Spleen (tissue), 11 donors: ENCODE data around the gene C16orf92. TPM values are rescaled to one million over a fixed set of nuclear protein-coding genes. Genes with fewer than 3 reads are reported as not detected.
"Not testable (repeated sequence)": the region's sequence is repeated elsewhere in the genome, so short reads cannot be mapped to it uniquely, and the experiment has no call there.

Source experiments
- DNase-seq: peaks from one replicate; pipeline ENCODE4 v3.0.0-alpha.2; 2020
- H3K27ac ChIP-seq, 8 donors: fragments of 200-600 bp; sonication (generic) in 7 of 8; 1 replicate in 4 of 8; 2 replicates in 4 of 8; pipeline versions ENCODE4 v1.5.0 to v1.8.0; 2016 to 2021; ENCODE audit warnings: inconsistent platforms in 4 of 8, mild to moderate bottlenecking in 4 of 8, moderate library complexity in 1 of 8
- H3K27me3 ChIP-seq, 7 donors: fragments of 200-600 bp; sonication (generic) in 6 of 7; replicated peaks in 1 of 7; 1 replicate in 4 of 7; 2 replicates in 3 of 7; pipeline versions ENCODE4 v1.5.0 to v1.8.0; 2016 to 2021; ENCODE audit warnings: inconsistent platforms in 3 of 7, mild to moderate bottlenecking in 1 of 7
- H3K36me3 ChIP-seq, 6 donors: fragments of 200-600 bp; sonication (generic) in 5 of 6; 1 replicate in 4 of 6; 2 replicates in 2 of 6; pipeline versions ENCODE4 v1.5.0 to v1.8.0; 2016 to 2021; ENCODE audit warnings: inconsistent platforms in 2 of 6
- H3K4me1 ChIP-seq, 6 donors: fragments of 200-600 bp; sonication (generic) in 5 of 6; 1 replicate in 3 of 6; 2 replicates in 3 of 6; pipeline versions ENCODE4 v1.5.0 to v1.8.0; 2016 to 2021; ENCODE audit warnings: inconsistent platforms in 3 of 6
- H3K4me3 ChIP-seq, 8 donors: fragments of 200-600 bp; sonication (generic) in 7 of 8; 1 replicate in 4 of 8; 2 replicates in 4 of 8; pipeline versions ENCODE4 v1.5.0 to v1.8.0; 2016 to 2021; ENCODE audit warnings: inconsistent platforms in 4 of 8, mild to moderate bottlenecking in 4 of 8, moderate library complexity in 2 of 8
- H3K9me3 ChIP-seq, 8 donors: fragments of 200-600 bp; sonication (generic) in 7 of 8; 1 replicate in 4 of 8; 2 replicates in 4 of 8; pipeline versions ENCODE4 v1.5.0 to v1.8.0; 2016 to 2021; ENCODE audit warnings: inconsistent platforms in 4 of 8
- CTCF ChIP-seq, 11 experiments: fragments of 200-600 bp in 7 of 11; fragments of 450-650 bp in 4 of 11; sonication (generic) in 4 of 11; IDR thresholded peaks in 8 of 11; conservative IDR thresholded peaks in 3 of 11; 1 replicate in 7 of 11; 2 replicates in 4 of 11; pipeline versions ENCODE4 v1.4.0 to v1.8.0; 2016 to 2021; ENCODE audit warnings: antibody characterized with exemption in 11 of 11, inconsistent platforms in 4 of 11, mild to moderate bottlenecking in 1 of 11
- POLR2A ChIP-seq, 3 donors: fragments of 450-650 bp; IDR thresholded peaks; one replicate each; pipeline ENCODE4 v1.5.1; 2017; ENCODE audit warnings: antibody characterized with exemption in 3 of 3, mild to moderate bottlenecking in 1 of 3
- POLR2AphosphoS5 ChIP-seq, 3 donors: sonication (generic); formaldehyde crosslinking; IDR thresholded peaks; one replicate each; pipeline ENCODE4 v1.5.1; 2017; ENCODE audit warnings: antibody characterized with exemption in 3 of 3
- WGBS, 5 donors: extraction: QIAGEN DNeasy Blood & Tissue Kit in 3 of 5; methylation state at CpG; one replicate each; pipeline versions ENCODE4 v1.1.5 to v1.1.7; 2013 to 2018; 5-methylcytosine and 5-hydroxymethylcytosine counted together
- intact Hi-C: fragments of 100-400 bp; cut with DNase I; formaldehyde crosslinking; loops from one replicate; pipeline ENCODE4 v1.15.0; 2023; ENCODE audit warnings: low total_unique reads
- polyA plus RNA-seq, 3 donors: library from polyadenylated mRNA; stranded (reverse); fragments of 200-250 nt; gene quantifications; one replicate each; pipeline ENCODE4 v1.2.1, GENCODE V29; 2013
- total RNA-seq, 7 donors: library from RNA; depleted of rRNA in 3 of 7; stranded (reverse); fragments of >200 nt in 3 of 7; fragmentation: NEBNext Ultra II Directional in 4 of 7; extraction: Animal tissue kit (Norgen Biotek cat#: 25700) in 4 of 7; gene quantifications; one replicate each; pipeline versions ENCODE4 v1.1.0 to v1.2.1, GENCODE V29; 2016 to 2021
- donor health status: healthy with polysubstance abuse.
- donor health status: DM: no; HTN: no; CAD: no; lungs with moderate emphysema.
- donor health status: DM: no; HTN: no; CAD: no.
- donor health status: Bipolar disorder and iron deficiency.
- donor health status: healthy.
- donor health status: DM: no; HTN: no; CAD: no.
- donor health status: DM: yes; HTN: yes; CAD: no.

C16orf92 gene
- total and polyA plus RNA-seq, 10 donors, result not detected

- Histone ChIP-seq H3K27me3 (peaks cover 0 to 12% (median 8%) of the 10 kb centered on the region in 7 donors), H3K4me1 (peaks cover 0 to 20% (median 13%) of the 10 kb centered on the region in 6 donors), H3K36me3 (no peaks in the 10 kb centered on the region), H3K27ac (no peak overlapping the region), H3K4me3 (no peak overlapping the region), H3K9me3 (no peaks in the 10 kb centered on the region)
- WGBS, 5 donors, result 77 to 86% (median 85%) methylated on average over 7 to 8 of the region's 8 CpGs
- TF ChIP-seq POLR2A (IDR thresholded peaks at IDR 0.05) (no peak), POLR2AphosphoS5 (IDR thresholded peaks at IDR 0.05) (no peak), CTCF (IDR thresholded peaks at IDR 0.05 in 8 of 11, conservative IDR thresholded peaks at IDR 0.05 in 3 of 11) (no peak)
- DNase-seq, result no peak
- intact Hi-C loops, result no loop called here
Observed at GRCh38 chr16:30016555-30017276, 6.3 kb upstream of the C16orf92 start.

GRCh38 chr16:30017277-30017656, 5.7 kb upstream of the C16orf92 start:
- Histone ChIP-seq H3K27ac (no peak overlapping the region), H3K36me3 (no peaks in the 10 kb centered on the region), H3K27me3 (peaks cover 0 to 7% (median 3%) of the 10 kb centered on the region in 7 donors), H3K9me3 (no peaks in the 10 kb centered on the region), H3K4me3 (no peak overlapping the region), H3K4me1 (peaks cover 0 to 18% (median 15%) of the 10 kb centered on the region in 6 donors)
- no peak for DNase-seq
- TF ChIP-seq POLR2AphosphoS5 (IDR thresholded peaks at IDR 0.05) (no peak), CTCF (IDR thresholded peaks at IDR 0.05 in 8 of 11, conservative IDR thresholded peaks at IDR 0.05 in 3 of 11) (no peak), POLR2A (IDR thresholded peaks at IDR 0.05) (no peak)
- intact Hi-C loops, result no loop called here
- WGBS, 5 donors, result 93 to 97% (median 95%) methylated on average over 2 of the region's 2 CpGs

DNA sequence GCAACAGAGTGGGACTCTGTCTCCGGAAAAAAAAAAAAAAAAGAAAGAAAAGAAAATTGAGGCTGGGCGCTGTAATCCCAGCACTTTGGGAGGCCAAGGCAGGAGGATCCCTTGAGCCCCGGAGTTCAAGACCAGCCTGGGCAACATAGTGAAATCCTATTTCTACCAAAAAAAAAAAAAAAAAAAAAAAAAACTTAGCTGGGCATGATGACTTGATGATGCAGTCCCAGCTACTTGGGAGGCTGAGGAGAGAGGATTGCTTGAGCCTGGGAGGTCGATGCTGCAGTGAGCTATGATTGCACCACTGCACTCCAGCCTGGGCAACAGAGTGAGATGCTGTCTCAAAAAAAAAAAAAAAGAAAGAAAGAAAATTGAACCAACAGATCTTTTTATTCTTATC, 5.1 kb upstream of the C16orf92 start:
- DNase-seq, H3K9me3 ChIP-seq, H3K4me3 ChIP-seq, H3K27me3 ChIP-seq, H3K36me3 ChIP-seq, H3K27ac ChIP-seq, intact Hi-C loops: not testable (repeated sequence)
- H3K4me1 ChIP-seq, result peaks cover 0 to 18% (median 15%) of the 10 kb centered on the region in 6 donors
- 86 to 89% (median 87%) methylated on average over 4 of the region's 4 CpGs for WGBS, 5 donors

DNA sequence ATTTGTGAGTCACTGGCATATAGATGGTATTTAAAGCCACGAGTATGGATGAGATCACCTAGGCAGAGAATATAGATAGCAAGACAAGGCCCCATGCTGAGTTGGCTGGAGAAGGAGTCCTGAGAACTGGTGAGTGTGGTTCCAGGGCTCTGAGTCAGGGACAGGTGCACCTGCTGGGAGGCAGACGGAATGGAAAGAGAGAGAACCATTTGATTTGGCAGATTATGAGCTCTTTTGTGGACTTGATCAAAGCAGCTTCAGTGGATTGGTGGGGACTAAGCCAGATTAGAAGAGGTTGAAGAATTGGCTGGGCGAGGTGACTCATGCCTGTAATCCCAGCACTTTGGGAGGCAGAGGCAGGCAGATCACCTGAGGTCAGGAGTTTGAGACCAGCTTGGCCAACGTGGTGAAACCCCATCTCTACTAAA, 4.3 kb upstream of the C16orf92 start:
- intact Hi-C loops, result no loop called here
- H3K27ac ChIP-seq, result no peak overlapping the region
- H3K4me1 ChIP-seq, result peaks cover 0 to 18% (median 15%) of the 10 kb centered on the region in 6 donors
- no peaks in the 10 kb centered on the region for H3K9me3 ChIP-seq
- no peaks in the 10 kb centered on the region for H3K36me3 ChIP-seq
- TF ChIP-seq POLR2A (IDR thresholded peaks at IDR 0.05) (no peak), POLR2AphosphoS5 (IDR thresholded peaks at IDR 0.05) (no peak), CTCF (IDR thresholded peaks at IDR 0.05 in 8 of 11, conservative IDR thresholded peaks at IDR 0.05 in 3 of 11) (no peak)
- peaks cover 0 to 1% (median 0%) of the 10 kb centered on the region in 7 donors for H3K27me3 ChIP-seq
- WGBS, 5 donors, result 66 to 82% (median 78%) methylated on average over 4 of the region's 4 CpGs
- H3K4me3 ChIP-seq, result no peak overlapping the region
- DNase-seq, result no peak
